ENCODE measurements around the gene RNF157. TPM values are rescaled to one million over a fixed set of nuclear protein-coding genes. Genes with fewer than 3 reads are reported as not detected.

RNF157 gene
- total RNA-seq, 1 experiment from 2014 or later: 29.3 TPM

DNA sequence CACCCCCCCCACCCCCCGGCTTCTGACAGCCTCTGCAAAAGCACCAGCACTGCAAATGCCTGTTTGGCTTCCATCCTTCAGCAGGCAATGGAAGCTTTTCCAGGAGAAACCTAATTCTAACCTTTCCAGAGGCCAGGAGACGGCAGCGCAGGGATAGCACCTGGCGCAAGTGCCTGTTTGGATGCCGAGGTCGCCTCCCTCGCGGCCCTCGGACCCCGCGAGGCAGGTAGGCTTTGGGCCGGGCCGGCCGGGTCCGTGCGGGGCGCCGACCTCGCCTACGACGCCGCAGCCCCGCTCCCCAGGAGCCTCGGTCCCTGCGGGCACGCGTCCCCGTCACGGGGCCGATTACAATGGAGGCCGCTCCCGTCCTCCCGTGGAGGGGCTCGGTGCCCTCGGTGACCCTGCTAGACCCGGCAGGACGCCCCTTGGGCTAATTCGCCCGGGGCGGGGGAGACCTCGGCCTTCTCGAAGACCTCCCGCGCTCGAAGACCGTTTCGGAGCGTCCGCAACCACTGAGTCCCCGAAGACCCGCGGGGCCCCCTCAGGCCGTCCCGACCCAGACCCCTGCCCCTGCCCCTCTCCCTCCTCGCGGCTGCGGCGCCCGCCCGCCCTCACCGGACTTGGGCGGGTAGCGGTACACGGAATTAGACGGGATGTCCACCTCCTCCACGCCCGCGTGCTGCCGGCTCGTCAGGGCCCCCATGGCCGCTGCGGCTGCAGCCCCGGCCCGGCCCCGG lies 587 bp downstream of the RNF157 start:
- no peaks in the 10 kb centered on the region for H3K9me3 Mint-ChIP-seq (ENCODE audit: unreplicated experiment)
- H3K4me3 Mint-ChIP-seq (ENCODE audit: unreplicated experiment): peak overlapping the region; percentile 92
- H3K4me1 Mint-ChIP-seq (ENCODE audit: low read depth, unreplicated experiment): peaks cover 22% of the 10 kb centered on the region
- TF ChIP-seq, protein P1, sequence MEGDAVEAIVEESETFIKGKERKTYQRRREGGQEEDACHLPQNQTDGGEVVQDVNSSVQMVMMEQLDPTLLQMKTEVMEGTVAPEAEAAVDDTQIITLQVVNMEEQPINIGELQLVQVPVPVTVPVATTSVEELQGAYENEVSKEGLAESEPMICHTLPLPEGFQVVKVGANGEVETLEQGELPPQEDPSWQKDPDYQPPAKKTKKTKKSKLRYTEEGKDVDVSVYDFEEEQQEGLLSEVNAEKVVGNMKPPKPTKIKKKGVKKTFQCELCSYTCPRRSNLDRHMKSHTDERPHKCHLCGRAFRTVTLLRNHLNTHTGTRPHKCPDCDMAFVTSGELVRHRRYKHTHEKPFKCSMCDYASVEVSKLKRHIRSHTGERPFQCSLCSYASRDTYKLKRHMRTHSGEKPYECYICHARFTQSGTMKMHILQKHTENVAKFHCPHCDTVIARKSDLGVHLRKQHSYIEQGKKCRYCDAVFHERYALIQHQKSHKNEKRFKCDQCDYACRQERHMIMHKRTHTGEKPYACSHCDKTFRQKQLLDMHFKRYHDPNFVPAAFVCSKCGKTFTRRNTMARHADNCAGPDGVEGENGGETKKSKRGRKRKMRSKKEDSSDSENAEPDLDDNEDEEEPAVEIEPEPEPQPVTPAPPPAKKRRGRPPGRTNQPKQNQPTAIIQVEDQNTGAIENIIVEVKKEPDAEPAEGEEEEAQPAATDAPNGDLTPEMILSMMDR (IDR thresholded peaks at IDR 0.05; ENCODE audit: insufficient read depth in 1 of 2, low read depth in 1 of 2, low read length in 1 of 2, severe bottlenecking in 1 of 2, unreplicated experiment in 1 of 2): no peak
- CTCF ChIA-PET: interaction anchor here (0.6 to 1.8 kb wide), 4 partner anchors 39 to 362 kb away, joined by 3 to 9 read pairs (median 6); no protein-coding TSS in a partner anchor
- H3K27me3 Mint-ChIP-seq (ENCODE audit: insufficient read depth, unreplicated experiment): no peaks in the 10 kb centered on the region
- Histone ChIP-seq H3K36me3 (ENCODE audit: control insufficient read depth, insufficient read depth, low read length) (no peaks in the 10 kb centered on the region), H3K4me1 (peaks cover 31% of the 10 kb centered on the region), H3K9me3 (no peaks in the 10 kb centered on the region), H3K27me3 (replicated peaks; ENCODE audit: control insufficient read depth, insufficient read depth, low read length) (no peaks in the 10 kb centered on the region), H3K4me3 (ENCODE audit: low read depth, low read length) (peak overlapping the region; percentile 53)
- H3K36me3 Mint-ChIP-seq (ENCODE audit: insufficient read depth, unreplicated experiment): no peaks in the 10 kb centered on the region
- POLR2A ChIA-PET: interaction anchor here (1.6 kb wide), 1 partner anchor 25 kb away, joined by 6 read pairs; the partner anchor contains the start of gene UBALD2
- peak in 1 of 2 experiments; percentile 37 for DNase-seq
- intact Hi-C loops (cut with micrococcal nuclease; ENCODE audit: unreplicated experiment): loop anchor here (2.0 kb wide), 1 partner anchor 19 kb away; no protein-coding TSS in a partner anchor
- H3K27ac Mint-ChIP-seq (ENCODE audit: unreplicated experiment): no peak overlapping the region
- BruUV-seq (replicated peaks): no TSS peak

- intact Hi-C loops (cut with micrococcal nuclease; ENCODE audit: unreplicated experiment): no loop called here
- Histone ChIP-seq H3K4me3 (ENCODE audit: low read depth, low read length) (peak overlapping the region; percentile 53), H3K27me3 (replicated peaks; ENCODE audit: control insufficient read depth, insufficient read depth, low read length) (no peaks in the 10 kb centered on the region), H3K4me1 (peaks cover 31% of the 10 kb centered on the region), H3K36me3 (ENCODE audit: control insufficient read depth, insufficient read depth, low read length) (no peaks in the 10 kb centered on the region), H3K9me3 (no peaks in the 10 kb centered on the region)
- H3K9me3 Mint-ChIP-seq (ENCODE audit: unreplicated experiment): no peaks in the 10 kb centered on the region
- no peak for DNase-seq
- H3K36me3 Mint-ChIP-seq (ENCODE audit: insufficient read depth, unreplicated experiment): no peaks in the 10 kb centered on the region
- peak overlapping the region; percentile 92 for H3K4me3 Mint-ChIP-seq (ENCODE audit: unreplicated experiment)
- ChIA-PET CTCF (interaction anchor here (0.6 to 1.4 kb wide), 6 partner anchors 26 to 362 kb away, joined by 3 to 8 read pairs (median 4); no protein-coding TSS in a partner anchor), POLR2A (interaction anchor here (0.6 kb wide), 1 partner anchor 109 kb away, joined by 3 read pairs; no protein-coding TSS in a partner anchor)
- BruUV-seq (replicated peaks): no TSS peak
- H3K27ac Mint-ChIP-seq (ENCODE audit: unreplicated experiment): no peak overlapping the region
- no peaks in the 10 kb centered on the region for H3K27me3 Mint-ChIP-seq (ENCODE audit: insufficient read depth, unreplicated experiment)
- peaks cover 24% of the 10 kb centered on the region for H3K4me1 Mint-ChIP-seq (ENCODE audit: low read depth, unreplicated experiment)
- TF ChIP-seq, protein P1 (IDR thresholded peaks at IDR 0.05; ENCODE audit: insufficient read depth in 1 of 2, low read depth in 1 of 2, low read length in 1 of 2, severe bottlenecking in 1 of 2, unreplicated experiment in 1 of 2): no peak
Measured at GRCh38 chr17:76238847-76239537, 1.3 kb downstream of the RNF157 start.

- no peaks in the 10 kb centered on the region for H3K27me3 Mint-ChIP-seq (ENCODE audit: insufficient read depth, unreplicated experiment)
- TF ChIP-seq, protein P1 (IDR thresholded peaks at IDR 0.05; ENCODE audit: insufficient read depth in 1 of 2, low read depth in 1 of 2, low read length in 1 of 2, severe bottlenecking in 1 of 2, unreplicated experiment in 1 of 2): no peak
- Histone ChIP-seq H3K4me3 (ENCODE audit: low read depth, low read length) (no peak overlapping the region), H3K9me3 (no peaks in the 10 kb centered on the region), H3K27me3 (replicated peaks; ENCODE audit: control insufficient read depth, insufficient read depth, low read length) (no peaks in the 10 kb centered on the region), H3K36me3 (ENCODE audit: control insufficient read depth, insufficient read depth, low read length) (no peaks in the 10 kb centered on the region), H3K4me1 (peaks cover 29% of the 10 kb centered on the region)
- intact Hi-C loops (cut with micrococcal nuclease; ENCODE audit: unreplicated experiment): no loop called here
- no peaks in the 10 kb centered on the region for H3K9me3 Mint-ChIP-seq (ENCODE audit: unreplicated experiment)
- H3K4me3 Mint-ChIP-seq (ENCODE audit: unreplicated experiment): peak overlapping the region; percentile 14
- H3K27ac Mint-ChIP-seq (ENCODE audit: unreplicated experiment): no peak overlapping the region
- no TSS peak for BruUV-seq (replicated peaks)
- no peaks in the 10 kb centered on the region for H3K36me3 Mint-ChIP-seq (ENCODE audit: insufficient read depth, unreplicated experiment)
- ChIA-PET POLR2A (no interaction called here), CTCF (interaction anchor here (0.6 to 1.4 kb wide), 7 partner anchors 22 to 856 kb away, joined by 3 to 8 read pairs (median 4); no protein-coding TSS in a partner anchor)
- H3K4me1 Mint-ChIP-seq (ENCODE audit: low read depth, unreplicated experiment): peaks cover 18% of the 10 kb centered on the region
- DNase-seq: peak in 1 of 2 experiments; percentile 39
Measured at GRCh38 chr17:76237859-76238313, 2.4 kb downstream of the RNF157 start.

Data from Caco-2 (cell line).